CD4-positive, CD25-positive, alpha-beta regulatory T cell (primary cell): ENCODE data around the gene BNIP3. TPM values are rescaled to one million over a fixed set of nuclear protein-coding genes. Genes with fewer than 3 reads are reported as not detected.

Source experiments
- ATAC-seq, 2 donors: fragments of 150-1000 bp; cut with Tn5 transposase; one replicate each; pipeline ENCODE4 v1.10.0; 2021; ENCODE audit warnings: low read depth in 2 of 2, moderate number of reproducible peaks in 2 of 2, moderate library complexity in 1 of 2
- DNase-seq, 3 donors: peaks; one replicate each; pipeline versions ENCODE4 v3.0.0 to v3.0.0-alpha.2; 2012 to 2022; ENCODE audit warnings: mixed read lengths in 1 of 3
- H3K27ac ChIP-seq: one replicate; pipeline ENCODE4 v1.7.0; 2013; ENCODE audit warnings: mild to moderate bottlenecking, low read length; ENCODE audit not compliant: insufficient read depth, poor library complexity, severe bottlenecking
- H3K27me3 ChIP-seq: one replicate; pipeline ENCODE4 v1.7.0; 2013; ENCODE audit warnings: low read length; ENCODE audit not compliant: control insufficient read depth, insufficient read depth
- H3K36me3 ChIP-seq: one replicate; pipeline ENCODE4 v1.7.0; 2013; ENCODE audit warnings: mild to moderate bottlenecking, low read length, moderate library complexity; ENCODE audit not compliant: control insufficient read depth, insufficient read depth
- H3K4me1 ChIP-seq: 2 replicates; pipeline ENCODE4 v1.7.0; 2013; ENCODE audit warnings: mild to moderate bottlenecking, low read length; ENCODE audit not compliant: insufficient read depth, control insufficient read depth, poor library complexity, severe bottlenecking
- H3K4me3 ChIP-seq: one replicate; pipeline ENCODE4 v1.7.0; 2013; ENCODE audit warnings: low read depth, mild to moderate bottlenecking, low read length, moderate library complexity
- H3K9me3 ChIP-seq, 2 experiments: 1 replicate in 1 of 2; 2 replicates in 1 of 2; pipeline ENCODE4 v1.7.0; 2013; ENCODE audit warnings: low read length in 2 of 2, mild to moderate bottlenecking in 1 of 2, moderate library complexity in 1 of 2; ENCODE audit not compliant: control insufficient read depth in 2 of 2
- H3K27ac Mint-ChIP-seq, 3 donors: one replicate each; pipeline ENCODE4 v1.8.0; 2020 to 2022; ENCODE audit warnings: mild to moderate bottlenecking in 3 of 3, mixed read lengths in 3 of 3, moderate library complexity in 2 of 3
- H3K27me3 Mint-ChIP-seq: one replicate; pipeline ENCODE4 v1.8.0; 2022; ENCODE audit warnings: mild to moderate bottlenecking, mixed read lengths
- H3K36me3 Mint-ChIP-seq: one replicate; pipeline ENCODE4 v1.8.0; 2020; ENCODE audit warnings: mixed read lengths
- H3K4me1 Mint-ChIP-seq, 4 donors: one replicate each; pipeline ENCODE4 v1.8.0; 2020 to 2022; ENCODE audit warnings: mixed read lengths in 4 of 4, mild to moderate bottlenecking in 1 of 4
- H3K4me3 Mint-ChIP-seq, 4 donors: one replicate each; pipeline ENCODE4 v1.8.0; 2020 to 2022; ENCODE audit warnings: mild to moderate bottlenecking in 4 of 4, mixed read lengths in 4 of 4, moderate library complexity in 3 of 4
- H3K9me3 Mint-ChIP-seq, 7 donors: one replicate each; pipeline ENCODE4 v1.8.0; 2020 to 2022; ENCODE audit warnings: mixed read lengths in 7 of 7, mild to moderate bottlenecking in 3 of 7, moderate library complexity in 2 of 7
- polyA plus RNA-seq, 4 donors: library from polyadenylated mRNA; unstranded; fragments of 300-500 nt; fragmentation: Illumina TruSeq; gene quantifications; one replicate each; pipeline ENCODE4 v1.2.3, GENCODE V29; 2021
- total RNA-seq: library from RNA; stranded (reverse); gene quantifications from one replicate; pipeline ENCODE4 v1.2.3, GENCODE V29; 2022

BNIP3 gene
- total and polyA plus RNA-seq, 5 donors from 2014 or later, result 20.2 to 35.1 (median 28.4) TPM

DNA sequence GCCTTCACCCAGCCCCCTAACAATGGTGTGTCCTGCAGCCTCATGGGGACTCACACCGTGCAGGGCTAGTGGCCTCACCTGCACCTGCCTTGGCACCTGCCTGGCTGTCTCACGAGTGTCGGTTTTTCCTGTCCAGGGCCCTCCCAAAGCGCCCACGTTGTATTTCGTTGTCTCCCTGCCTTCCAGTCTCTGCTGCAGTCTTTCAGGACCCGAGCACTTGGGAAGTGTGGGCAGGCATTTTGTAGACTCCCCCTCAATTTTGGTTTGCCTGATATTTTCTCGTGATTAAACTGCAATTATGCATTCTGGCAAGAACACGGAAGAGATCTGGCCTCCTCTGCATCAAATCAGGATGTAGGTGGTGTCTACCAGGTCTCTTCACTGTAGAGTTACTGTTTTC lies 17.9 kb downstream of the BNIP3 start:
- DNase-seq (no peak), ATAC-seq (no peak)
- Mint-ChIP-seq H3K27me3 (no peaks in the 10 kb centered on the region), H3K4me1 (peaks cover 0 to 12% (median 4%) of the 10 kb centered on the region in 4 donors), H3K36me3 (peaks cover 9% of the 10 kb centered on the region), H3K27ac (peak overlapping the region in 2 of 3 donors; percentile 31 to 82), H3K9me3 (no peaks in the 10 kb centered on the region), H3K4me3 (no peak overlapping the region)
- Histone ChIP-seq H3K4me1 (peaks cover 7% of the 10 kb centered on the region), H3K36me3 (peaks cover 20% of the 10 kb centered on the region), H3K27ac (no peak overlapping the region), H3K4me3 (no peak overlapping the region), H3K27me3 (no peaks in the 10 kb centered on the region), H3K9me3 (no peaks in the 10 kb centered on the region)

DNA sequence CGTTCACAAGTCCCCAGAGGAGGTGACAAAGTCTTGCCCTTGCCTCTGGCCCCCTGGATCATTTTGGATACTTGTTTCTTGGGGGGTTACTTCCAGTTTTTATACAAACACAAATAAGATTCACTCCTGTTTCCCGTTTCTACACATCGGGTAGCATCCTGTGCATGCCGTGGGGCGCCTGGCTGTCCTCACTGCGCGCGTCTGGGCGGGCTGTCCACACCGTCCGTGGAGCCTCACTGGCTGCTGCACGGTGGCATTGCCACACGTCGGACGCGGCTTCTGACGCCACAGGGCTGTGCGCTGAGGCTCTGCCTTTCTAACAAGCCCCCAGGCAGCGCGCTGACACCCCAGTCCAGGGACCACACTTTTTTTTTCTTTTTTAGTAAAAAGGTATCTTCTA lies 18.4 kb downstream of the BNIP3 start:
- ATAC-seq (no peak), DNase-seq (no peak)
- no peak overlapping the region for H3K4me3 ChIP-seq
- no peaks in the 10 kb centered on the region for H3K27me3 ChIP-seq
- peaks cover 15% of the 10 kb centered on the region for H3K36me3 ChIP-seq
- Mint-ChIP-seq H3K9me3 (no peaks in the 10 kb centered on the region), H3K4me3 (peak overlapping the region in 1 of 4 donors; percentile 63), H3K4me1 (peaks cover 0 to 12% (median 4%) of the 10 kb centered on the region in 4 donors), H3K27me3 (no peaks in the 10 kb centered on the region), H3K36me3 (peaks cover 5% of the 10 kb centered on the region), H3K27ac (no peak overlapping the region)
- H3K27ac ChIP-seq, result no peak overlapping the region
- peaks cover 7% of the 10 kb centered on the region for H3K4me1 ChIP-seq
- H3K9me3 ChIP-seq, result no peaks in the 10 kb centered on the region

- Mint-ChIP-seq H3K4me1 (peaks cover 0 to 10% (median 4%) of the 10 kb centered on the region in 4 donors), H3K36me3 (peaks cover 3% of the 10 kb centered on the region), H3K27ac (peak overlapping the region in 1 of 3 donors; percentile 91), H3K9me3 (no peaks in the 10 kb centered on the region), H3K27me3 (no peaks in the 10 kb centered on the region), H3K4me3 (no peak overlapping the region)
- Histone ChIP-seq H3K9me3 (no peaks in the 10 kb centered on the region), H3K27me3 (no peaks in the 10 kb centered on the region), H3K4me3 (no peak overlapping the region), H3K36me3 (peaks cover 16% of the 10 kb centered on the region), H3K27ac (no peak overlapping the region), H3K4me1 (peaks cover 7% of the 10 kb centered on the region)
- ATAC-seq (no peak), DNase-seq (no peak)
Measured at GRCh38 chr10:131961777-131962662, 19.7 kb downstream of the BNIP3 start.

- ATAC-seq, result no peak
- H3K27ac ChIP-seq, result no peak overlapping the region
- H3K4me1 ChIP-seq, result peaks cover 7% of the 10 kb centered on the region
Measured at GRCh38 chr10:131961047-131961776, 20.5 kb downstream of the BNIP3 start.

GRCh38 chr10:131960631-131961046 lies 21.1 kb downstream of the BNIP3 start:
- H3K27ac ChIP-seq, result no peak overlapping the region
- H3K36me3 ChIP-seq, result peaks cover 22% of the 10 kb centered on the region
- Mint-ChIP-seq H3K36me3 (peaks cover 2% of the 10 kb centered on the region), H3K27ac (no peak overlapping the region), H3K9me3 (no peaks in the 10 kb centered on the region), H3K4me3 (no peak overlapping the region), H3K4me1 (peaks cover 0 to 7% (median 4%) of the 10 kb centered on the region in 4 donors), H3K27me3 (no peaks in the 10 kb centered on the region)
- DNase-seq, result no peak
- H3K27me3 ChIP-seq, result no peaks in the 10 kb centered on the region
- H3K9me3 ChIP-seq, result no peaks in the 10 kb centered on the region
- H3K4me1 ChIP-seq, result peaks cover 7% of the 10 kb centered on the region
- no peak for ATAC-seq
- no peak overlapping the region for H3K4me3 ChIP-seq

More at GRCh38 chr10:131961047-131961776, 20.5 kb downstream of the BNIP3 start:
- no peak overlapping the region for H3K4me3 Mint-ChIP-seq
- no peak for DNase-seq
- peaks cover 3% of the 10 kb centered on the region for H3K36me3 Mint-ChIP-seq
- peaks cover 0 to 8% (median 4%) of the 10 kb centered on the region in 4 donors for H3K4me1 Mint-ChIP-seq
- peak overlapping the region in 1 of 3 donors; percentile 91 for H3K27ac Mint-ChIP-seq
- no peak overlapping the region for H3K4me3 ChIP-seq
- H3K27me3 Mint-ChIP-seq, result no peaks in the 10 kb centered on the region
- H3K9me3 Mint-ChIP-seq, result no peaks in the 10 kb centered on the region
- H3K9me3 ChIP-seq, result no peaks in the 10 kb centered on the region
- no peaks in the 10 kb centered on the region for H3K27me3 ChIP-seq
- peaks cover 17% of the 10 kb centered on the region for H3K36me3 ChIP-seq

DNA sequence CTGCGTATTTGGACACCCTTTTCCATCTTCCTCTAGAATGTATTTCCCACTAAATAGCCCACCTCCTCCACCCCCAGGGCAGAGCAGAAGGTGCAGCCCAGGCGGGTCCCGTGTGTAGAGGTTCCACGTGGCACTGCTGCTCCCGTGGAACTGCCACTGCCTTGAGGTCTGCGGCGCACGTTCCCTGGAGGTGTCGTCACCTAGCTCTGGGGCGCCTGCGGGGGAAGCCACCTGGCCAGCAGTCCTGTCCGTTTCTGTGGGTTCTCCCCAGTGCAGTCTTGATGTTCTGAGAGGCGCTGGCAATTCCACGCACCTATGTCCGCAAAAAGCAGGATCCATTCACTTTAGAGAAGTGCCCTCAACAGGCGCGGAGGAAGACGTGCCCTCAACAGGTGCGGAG lies 21.9 kb downstream of the BNIP3 start:
- no peak overlapping the region for H3K27ac ChIP-seq
- H3K36me3 Mint-ChIP-seq, result peaks cover 9% of the 10 kb centered on the region
- no peak for DNase-seq
- H3K36me3 ChIP-seq, result peaks cover 30% of the 10 kb centered on the region
- peaks cover 0 to 6% (median 3%) of the 10 kb centered on the region in 4 donors for H3K4me1 Mint-ChIP-seq
- no peak overlapping the region for H3K4me3 Mint-ChIP-seq
- peaks cover 2% of the 10 kb centered on the region for H3K4me1 ChIP-seq
- H3K27me3 Mint-ChIP-seq, result no peaks in the 10 kb centered on the region
- peak overlapping the region in 1 of 3 donors; percentile 69 for H3K27ac Mint-ChIP-seq
- H3K9me3 ChIP-seq, result no peaks in the 10 kb centered on the region
- no peak overlapping the region for H3K4me3 ChIP-seq
- no peaks in the 10 kb centered on the region for H3K27me3 ChIP-seq
- ATAC-seq, result no peak
- H3K9me3 Mint-ChIP-seq, result no peaks in the 10 kb centered on the region

GRCh38 chr10:131955591-131956340 lies 26.0 kb downstream of the BNIP3 start:
- no peaks in the 10 kb centered on the region for H3K27me3 ChIP-seq
- ATAC-seq, result no peak
- no peaks in the 10 kb centered on the region for H3K27me3 Mint-ChIP-seq
- H3K27ac Mint-ChIP-seq, result peak overlapping the region in 2 of 3 donors; percentile 7 to 82
- no peaks in the 10 kb centered on the region for H3K9me3 ChIP-seq
- DNase-seq, result no peak
- H3K4me3 ChIP-seq, result no peak overlapping the region
- no peaks in the 10 kb centered on the region for H3K9me3 Mint-ChIP-seq
- peaks cover 26% of the 10 kb centered on the region for H3K36me3 Mint-ChIP-seq
- H3K36me3 ChIP-seq, result peaks cover 57% of the 10 kb centered on the region
- H3K27ac ChIP-seq, result no peak overlapping the region
- no peak overlapping the region for H3K4me3 Mint-ChIP-seq
- peaks cover 0 to 3% (median 0%) of the 10 kb centered on the region in 4 donors for H3K4me1 Mint-ChIP-seq
- H3K4me1 ChIP-seq, result no peaks in the 10 kb centered on the region
